ENCODE measurements around the gene SKIC8.

The SKIC8 gene

DNA sequence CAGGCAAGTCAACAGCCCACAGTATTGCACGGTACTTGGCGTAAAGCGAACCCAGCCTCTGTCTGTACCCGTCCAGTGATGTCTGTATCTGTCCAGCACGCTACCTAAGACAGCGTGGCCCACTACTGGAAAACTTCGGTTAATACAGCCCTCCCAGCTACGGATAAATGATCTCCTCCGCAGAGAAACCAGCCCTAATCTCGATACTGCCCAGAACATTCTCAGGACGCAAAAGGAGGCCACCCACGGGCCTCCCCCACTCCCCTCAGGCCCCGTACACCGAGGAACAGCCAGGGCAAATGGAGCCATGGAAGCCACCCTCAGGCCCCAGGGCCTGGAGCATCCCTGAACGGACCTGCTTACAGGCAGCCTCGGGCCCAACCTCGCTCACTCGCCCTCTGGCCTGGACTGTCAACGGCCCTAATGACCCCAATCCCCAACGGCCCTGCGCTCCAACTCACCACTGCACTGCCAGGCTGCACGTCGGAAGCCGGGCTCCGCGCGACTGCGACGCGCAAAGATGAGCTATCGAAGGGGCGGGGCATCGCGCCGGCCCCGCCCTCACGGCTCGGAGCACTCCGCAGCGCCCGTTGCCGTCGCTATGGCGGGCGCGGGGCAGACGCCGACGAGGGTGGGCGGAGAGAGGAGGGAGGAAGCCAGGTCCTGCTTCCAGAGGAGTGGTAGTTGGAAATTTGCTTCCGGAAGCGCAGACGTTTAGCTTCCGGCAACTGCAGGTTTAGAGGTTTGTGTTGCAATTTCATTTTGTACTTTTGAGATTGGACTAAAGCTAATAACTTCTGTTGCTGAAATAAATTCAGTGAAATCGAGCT lies at the start of gene SKIC8:
Gene SKIC8 (minus strand): TSS at position 509 of the 830 bp plus-strand sequence. CDS start 3,923 bp downstream, outside the sequence.
- DNase-seq (ENCODE audit: extremely low read depth in 1 of 2, low read depth in 1 of 2) = peak; percentile 74 to 79

DNA sequence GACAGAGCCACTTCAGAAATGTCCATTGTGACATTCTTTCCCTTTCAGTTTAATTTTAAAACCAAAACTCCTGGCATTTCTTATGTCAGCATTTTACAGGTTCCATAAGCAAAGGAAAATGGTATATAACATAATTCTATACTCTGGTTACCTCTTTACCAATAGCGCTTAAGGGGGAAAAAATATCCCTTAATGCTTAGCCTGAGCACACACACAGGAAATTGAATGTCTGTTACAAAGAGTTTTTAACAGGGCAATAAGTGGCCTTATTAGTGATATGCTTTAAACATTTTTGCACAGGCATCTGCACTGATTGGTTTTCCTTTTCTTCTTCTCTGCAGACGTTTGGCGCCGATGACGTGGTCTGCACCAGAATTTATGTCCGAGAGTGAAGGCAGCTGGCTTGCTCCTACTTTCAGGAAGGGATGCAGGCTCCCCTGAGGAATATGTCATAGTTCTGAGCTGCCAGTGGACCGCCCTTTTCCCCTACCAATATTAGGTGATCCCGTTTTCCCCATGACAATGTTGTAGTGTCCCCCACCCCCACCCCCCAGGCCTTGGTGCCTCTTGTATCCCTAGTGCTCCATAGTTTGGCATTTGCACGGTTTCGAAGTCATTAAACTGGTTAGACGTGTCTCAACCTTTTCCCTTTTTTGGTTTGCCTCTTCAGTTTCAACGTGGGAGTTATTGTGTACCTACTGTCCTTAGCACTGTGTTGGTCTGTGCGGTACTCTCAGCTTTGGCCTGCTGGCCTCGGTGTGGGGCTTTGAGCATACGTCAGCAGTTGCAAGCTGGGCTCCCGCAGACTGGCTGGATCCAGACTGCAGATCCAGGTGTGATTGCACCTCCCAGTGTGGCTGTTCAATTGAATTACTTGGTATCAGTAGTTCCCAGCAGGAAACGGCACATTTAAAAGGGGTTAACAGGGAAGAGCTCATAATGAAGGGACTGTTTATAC lies 48.5 kb upstream of the SKIC8 start:
- DNase-seq (ENCODE audit: extremely low read depth in 1 of 2, low read depth in 1 of 2) = no peak

DNA sequence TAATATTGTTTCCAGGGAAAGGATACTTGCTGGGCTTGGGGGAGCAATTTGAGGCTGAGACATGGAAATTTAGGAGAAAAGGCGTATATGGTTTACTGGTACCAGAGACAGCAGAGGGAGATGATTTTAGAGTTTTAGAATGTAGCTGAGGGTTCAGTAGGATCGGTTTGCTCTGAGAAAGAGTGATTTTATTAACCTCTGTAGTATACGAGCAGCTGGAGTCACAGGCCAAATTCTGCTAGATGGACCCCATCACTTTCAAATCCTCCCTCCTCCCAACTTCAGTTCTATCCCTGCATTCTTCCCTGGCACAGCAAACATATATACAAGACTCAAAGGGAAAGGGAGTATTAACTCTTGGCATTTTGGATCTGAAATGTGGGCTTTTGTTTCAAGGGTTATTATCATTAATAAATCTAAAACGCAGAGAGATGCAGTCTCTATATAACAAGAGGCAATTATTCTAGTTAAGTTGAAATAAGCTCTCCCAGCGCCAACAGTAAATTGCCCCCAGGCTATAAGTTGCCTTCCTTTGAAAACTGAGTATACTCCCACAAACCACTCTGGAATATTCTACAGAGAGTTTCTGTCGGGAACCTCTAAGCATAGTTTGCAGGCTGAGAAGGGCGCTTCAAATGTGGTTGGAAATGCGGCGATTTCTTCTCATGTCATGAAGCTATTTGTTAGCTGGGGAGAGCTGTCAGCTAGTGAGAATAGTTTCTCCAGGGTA lies 46.2 kb upstream of the SKIC8 start:
- DNase-seq (ENCODE audit: extremely low read depth in 1 of 2, low read depth in 1 of 2) = no peak

DNA sequence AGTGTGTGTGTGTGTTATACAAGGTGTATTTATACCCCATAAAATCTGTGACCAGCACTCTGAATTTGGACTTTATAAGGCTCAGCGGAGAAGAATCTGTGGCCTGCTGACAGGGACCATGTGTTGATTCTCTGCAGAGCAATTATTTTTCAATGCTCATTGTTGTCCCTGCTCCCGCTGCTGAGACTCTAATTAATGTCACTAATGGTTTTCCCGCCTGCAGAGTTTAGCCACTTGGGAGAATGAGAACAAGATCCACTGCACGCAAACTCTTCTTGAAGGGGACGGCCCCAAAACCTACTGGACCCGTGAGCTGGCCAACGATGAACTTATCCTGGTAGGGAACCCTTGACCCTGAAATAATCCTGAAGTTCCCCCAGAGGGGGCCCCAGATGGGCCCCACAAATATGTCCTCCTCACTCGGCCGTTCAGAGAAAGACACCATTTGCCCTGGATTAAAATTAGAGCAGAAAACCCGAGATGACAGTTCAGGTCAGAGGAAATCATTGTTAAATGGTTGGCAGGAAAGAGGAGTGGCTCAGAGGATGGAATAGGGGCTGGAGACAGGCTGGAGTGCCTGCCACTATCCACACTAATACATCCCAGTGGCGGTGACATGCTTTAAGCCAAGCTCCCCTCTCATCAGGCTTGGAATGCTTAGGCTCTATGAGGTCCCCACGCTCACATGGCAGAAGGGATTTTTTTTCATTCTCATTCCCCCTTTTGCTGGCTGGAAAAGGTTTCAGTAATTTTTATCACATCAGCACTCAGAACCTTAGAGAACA lies 44.1 kb upstream of the SKIC8 start:
- DNase-seq (ENCODE audit: extremely low read depth in 1 of 2, low read depth in 1 of 2) = no peak

DNA sequence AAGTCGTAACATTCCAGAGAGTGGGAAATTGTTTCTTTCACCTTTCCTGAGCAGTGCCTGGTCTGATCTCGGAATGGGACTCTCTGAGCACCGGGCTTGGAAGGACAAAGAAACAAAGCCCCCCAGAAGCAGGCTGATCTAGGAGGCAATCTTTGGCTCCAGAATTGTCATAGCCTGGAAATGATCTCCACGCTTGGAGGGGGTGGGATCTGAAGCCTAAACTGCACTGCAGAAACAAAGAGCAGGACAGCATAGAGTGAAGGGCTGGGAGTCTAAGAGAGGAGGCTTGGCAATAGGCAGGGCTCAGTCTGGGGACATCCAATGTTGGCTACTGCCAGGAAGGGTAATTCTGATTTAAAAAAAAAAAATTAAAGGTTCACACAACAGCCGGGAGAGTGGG lies 42.6 kb upstream of the SKIC8 start:
- no peak for DNase-seq (ENCODE audit: extremely low read depth in 1 of 2, low read depth in 1 of 2)

DNA sequence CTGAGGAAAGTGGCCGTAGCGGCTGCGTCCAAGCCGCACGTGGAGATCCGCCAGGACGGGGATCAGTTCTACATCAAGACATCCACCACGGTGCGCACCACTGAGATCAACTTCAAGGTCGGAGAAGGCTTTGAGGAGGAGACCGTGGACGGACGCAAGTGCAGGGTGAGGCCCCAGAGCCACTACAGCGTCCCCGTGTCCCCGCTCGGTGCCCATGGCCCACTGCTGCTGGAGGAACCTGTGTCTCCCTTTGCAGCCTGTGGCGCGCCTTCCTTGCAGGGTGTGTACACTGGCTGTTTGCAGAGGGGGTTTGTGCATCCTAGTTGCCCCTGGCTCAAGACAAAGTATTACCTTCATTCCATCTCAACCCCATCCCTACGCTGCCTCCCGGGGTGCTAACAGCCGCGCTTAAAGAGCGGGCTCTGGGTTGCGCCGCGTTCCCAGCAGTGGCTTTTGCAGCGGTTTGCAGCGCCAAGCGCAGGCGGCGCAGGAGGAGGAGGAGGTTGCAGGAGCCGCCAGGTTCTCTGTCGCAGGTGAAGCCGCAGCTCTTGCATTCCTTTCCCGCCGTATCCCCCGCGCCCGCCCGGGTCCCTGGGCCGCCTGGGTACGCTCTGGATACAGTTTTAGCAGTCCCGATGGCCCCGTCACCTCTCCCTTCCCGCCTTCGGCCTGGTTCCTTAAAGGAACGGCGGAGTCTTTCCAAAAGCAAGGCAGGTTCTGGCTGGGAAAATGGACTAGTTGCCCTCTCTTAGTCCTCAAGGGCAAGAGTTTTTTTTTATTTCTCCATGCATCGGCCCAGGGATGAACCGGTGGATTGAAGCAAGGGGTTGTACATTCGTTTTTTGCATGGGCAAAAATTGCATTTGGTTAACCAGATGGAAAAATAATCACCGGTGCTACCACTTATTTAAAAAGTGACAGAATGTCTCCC lies 41.9 kb upstream of the SKIC8 start:
- no peak for DNase-seq (ENCODE audit: extremely low read depth in 1 of 2, low read depth in 1 of 2)

DNA sequence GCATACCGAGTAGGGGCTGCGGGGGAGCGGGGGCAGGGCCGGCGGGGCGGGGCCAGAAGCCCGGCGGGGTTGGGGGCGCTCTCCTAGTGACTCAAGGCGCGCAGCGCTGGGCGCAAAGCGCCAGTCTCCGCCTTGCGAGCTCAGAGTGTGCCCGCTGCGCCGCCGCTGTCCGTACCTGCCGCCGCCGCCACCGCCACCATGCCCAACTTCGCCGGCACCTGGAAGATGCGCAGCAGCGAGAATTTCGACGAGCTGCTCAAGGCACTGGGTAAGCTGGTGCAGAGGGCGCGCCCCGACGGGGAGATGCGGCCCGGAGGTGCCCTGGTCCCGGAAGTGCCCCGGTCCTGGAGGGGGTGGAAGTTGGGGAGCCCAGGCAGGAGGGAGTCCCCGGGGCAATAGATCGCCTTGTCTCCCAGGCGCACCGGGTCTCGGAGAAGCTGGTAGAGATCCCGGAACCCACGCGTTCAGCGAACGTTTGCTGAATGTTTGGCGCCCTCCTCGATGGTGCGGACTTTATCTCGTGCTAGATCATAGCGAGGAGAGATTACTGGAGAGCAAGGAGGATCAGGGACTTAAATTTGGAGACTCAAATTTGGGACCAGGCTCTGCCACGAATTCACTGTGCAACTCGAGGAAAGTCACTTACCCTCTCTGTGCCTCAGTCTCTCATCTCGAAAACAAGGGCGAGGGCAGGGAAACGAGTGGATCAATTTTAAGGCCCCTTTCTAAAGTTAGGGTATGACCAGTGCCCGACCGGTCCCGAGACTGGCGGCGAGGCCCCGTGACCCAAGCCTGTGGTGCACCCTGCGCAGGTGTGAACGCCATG lies 41.0 kb upstream of the SKIC8 start, which contains the start of gene CRABP1:
Gene CRABP1 (plus strand): TSS at position 123 of the 826 bp plus-strand sequence. CDS start 76 bp downstream, at position 199.
- no peak for DNase-seq (ENCODE audit: extremely low read depth in 1 of 2, low read depth in 1 of 2)

DNA sequence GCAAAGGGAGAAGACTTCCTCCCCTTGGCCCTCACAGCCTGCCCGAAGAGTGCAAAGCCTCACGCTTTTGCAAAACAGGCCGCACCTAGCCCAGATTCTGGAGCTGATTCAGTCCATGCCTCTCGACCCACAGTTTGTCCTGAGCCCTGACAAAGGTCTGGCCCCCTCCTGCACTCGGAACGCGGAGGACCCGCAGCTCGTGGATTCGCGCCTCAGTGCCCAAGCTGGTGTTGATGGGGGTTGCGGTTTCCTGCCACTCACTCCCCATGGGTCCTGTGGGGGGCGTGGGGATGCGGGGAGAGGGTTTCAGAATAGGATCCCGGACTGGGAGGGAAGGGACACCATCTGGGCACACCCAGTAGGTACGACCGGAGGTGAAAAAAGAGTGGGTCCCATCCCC lies 40.1 kb upstream of the SKIC8 start:
- DNase-seq (ENCODE audit: extremely low read depth in 1 of 2, low read depth in 1 of 2) = no peak

DNA sequence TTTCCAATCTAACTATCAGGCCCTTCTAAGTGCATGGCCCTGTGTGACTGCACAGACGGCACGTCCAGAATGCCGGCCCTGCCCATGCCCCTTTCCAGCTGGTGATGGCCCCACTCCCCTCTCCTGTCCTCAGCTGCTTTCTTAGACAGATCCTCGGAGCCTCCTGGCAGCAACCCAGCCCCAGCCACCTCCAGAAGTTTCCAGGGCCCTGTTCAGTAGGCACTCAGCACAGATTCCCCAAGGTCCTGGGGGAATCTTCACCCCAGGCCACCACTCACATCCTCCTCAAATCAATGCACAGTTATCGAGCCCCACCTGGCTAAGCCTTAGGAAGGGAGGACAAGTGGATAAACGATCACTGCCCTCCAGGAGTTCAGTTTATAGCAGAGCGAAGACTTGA lies 39.4 kb upstream of the SKIC8 start:
- DNase-seq (ENCODE audit: extremely low read depth in 1 of 2, low read depth in 1 of 2) = no peak

DNA sequence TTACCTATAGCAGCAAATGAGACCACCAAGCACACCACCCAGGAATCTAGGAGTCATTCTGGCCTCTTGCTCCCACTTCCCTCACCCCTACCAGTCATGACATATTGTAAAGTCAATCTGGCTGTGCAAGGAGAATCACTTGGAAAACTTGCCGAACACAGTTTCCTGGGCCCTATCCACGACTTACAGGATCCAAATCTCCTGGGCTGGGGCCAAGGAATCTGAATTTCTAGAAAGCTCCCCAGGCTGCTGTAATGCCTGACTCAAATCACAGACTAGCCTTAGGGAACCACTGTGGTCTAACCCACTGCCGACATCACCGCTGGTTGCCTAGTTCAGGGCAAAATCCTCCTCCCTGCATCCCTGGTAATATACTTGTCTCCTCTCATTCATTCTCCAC lies 36.6 kb upstream of the SKIC8 start:
- DNase-seq (ENCODE audit: extremely low read depth in 1 of 2, low read depth in 1 of 2) = no peak

DNA sequence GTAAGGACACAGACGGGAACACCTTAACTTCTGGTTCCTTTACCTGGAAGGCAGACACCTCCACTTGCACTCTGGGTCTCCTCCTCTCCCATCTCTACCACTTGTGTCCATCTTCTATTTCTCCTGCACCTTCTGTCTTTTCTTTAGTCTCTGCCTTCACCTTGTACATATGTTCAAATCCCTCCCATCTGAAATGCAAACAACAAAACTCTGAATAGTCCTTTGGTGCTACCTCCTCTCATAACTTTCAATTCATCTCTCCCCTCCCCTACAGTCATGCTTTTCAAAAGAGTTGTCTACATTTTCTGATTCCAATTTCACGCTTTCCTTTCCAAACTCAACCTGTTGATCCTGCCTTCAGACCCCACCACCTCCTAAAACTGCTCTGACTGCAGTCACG lies 35.4 kb upstream of the SKIC8 start:
- DNase-seq (ENCODE audit: extremely low read depth in 1 of 2, low read depth in 1 of 2) = no peak

DNA sequence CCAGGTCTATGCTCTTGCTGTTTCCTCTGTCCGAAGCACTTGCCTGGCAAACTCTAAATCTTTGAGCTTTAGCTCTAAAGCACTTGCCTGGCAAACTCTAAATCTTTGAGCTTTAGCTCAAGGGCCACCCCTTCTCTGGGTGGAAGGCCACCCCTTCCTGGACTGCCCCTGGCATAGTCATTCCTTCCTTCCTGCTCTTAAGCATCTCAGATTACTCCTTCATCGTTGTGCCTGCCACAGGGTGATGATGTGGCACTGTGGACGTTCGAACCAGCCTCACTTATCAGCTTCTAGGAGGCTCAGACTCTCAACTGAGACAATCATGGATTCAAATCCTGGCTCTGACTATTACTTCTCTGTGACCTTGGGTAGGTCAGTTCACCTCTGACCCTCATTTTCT lies 30.2 kb upstream of the SKIC8 start:
- DNase-seq (ENCODE audit: extremely low read depth in 1 of 2, low read depth in 1 of 2) = no peak

DNA sequence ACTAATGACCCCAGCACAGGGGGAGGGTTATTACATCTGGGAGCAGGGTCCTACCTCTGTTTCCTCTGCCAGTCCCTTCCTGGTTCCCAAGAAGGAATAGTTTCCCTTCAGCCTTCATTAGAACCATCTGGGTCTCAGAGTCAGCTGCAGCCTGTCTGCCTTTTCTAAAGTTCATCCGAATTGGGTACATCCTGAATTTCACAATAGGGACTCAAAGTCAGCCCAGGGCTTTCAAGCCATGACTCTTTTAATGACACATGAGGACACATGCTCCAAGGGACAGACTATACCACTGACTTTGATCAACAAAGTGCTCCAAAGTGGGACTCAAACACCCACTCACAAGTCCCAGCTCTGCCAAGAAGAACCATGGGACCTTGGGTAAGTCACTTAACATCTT lies 28.1 kb upstream of the SKIC8 start:
- no peak for DNase-seq (ENCODE audit: extremely low read depth in 1 of 2, low read depth in 1 of 2)

DNA sequence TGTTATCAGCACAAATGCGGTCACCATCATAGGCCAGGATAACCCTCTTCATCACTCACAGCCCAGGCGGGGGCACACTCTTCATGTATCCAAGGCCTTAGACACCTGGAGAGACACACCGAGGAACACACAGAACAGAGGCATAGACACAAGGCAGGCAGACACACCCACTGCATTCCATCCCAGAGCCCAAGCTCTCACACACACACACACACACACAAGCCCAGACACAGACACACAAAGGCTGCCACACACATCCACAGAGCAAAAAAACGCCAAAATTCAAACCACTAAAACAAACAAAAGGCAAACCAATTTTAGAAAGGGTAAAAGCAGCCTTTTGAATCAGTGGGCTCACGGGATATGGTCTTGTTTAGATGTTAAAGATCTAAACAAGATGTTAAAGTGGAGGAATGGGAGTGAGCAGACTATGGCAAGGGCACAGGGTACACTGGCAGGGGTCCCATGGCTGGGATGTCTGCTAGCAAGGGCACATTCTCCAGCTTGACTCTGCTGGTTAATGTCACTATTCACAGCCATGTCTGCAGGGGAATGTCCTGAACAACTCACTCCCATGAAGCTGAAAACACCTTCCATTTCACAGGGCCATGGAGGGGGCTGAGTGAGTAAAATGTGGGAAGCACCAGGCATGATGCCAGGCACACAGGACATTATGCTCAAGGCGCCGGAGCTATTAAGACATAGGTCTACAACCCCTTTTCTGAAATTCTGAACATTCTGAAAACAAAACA lies 25.9 kb upstream of the SKIC8 start:
- DNase-seq (ENCODE audit: extremely low read depth in 1 of 2, low read depth in 1 of 2) = no peak

DNA sequence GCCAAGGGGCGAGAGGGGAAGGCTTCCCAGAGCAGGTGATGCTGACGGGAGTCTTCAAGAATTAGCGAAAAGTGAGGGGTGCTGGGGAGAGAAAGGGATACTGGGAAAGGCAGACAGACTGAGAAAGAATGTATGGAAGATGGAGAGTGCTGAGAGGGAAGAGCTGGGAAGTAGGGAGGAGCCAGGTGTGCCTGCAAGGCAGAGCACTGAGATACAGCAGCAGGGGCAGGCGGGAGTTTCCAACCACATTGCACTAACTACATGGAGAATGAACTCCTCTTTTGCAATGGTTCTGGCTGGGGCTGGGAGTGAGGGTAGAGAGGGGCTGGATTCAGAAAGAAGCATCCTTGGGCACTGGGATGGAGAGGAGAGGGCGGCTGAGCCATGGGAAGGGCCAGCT lies 24.7 kb upstream of the SKIC8 start:
- DNase-seq (ENCODE audit: extremely low read depth in 1 of 2, low read depth in 1 of 2) = no peak

DNA sequence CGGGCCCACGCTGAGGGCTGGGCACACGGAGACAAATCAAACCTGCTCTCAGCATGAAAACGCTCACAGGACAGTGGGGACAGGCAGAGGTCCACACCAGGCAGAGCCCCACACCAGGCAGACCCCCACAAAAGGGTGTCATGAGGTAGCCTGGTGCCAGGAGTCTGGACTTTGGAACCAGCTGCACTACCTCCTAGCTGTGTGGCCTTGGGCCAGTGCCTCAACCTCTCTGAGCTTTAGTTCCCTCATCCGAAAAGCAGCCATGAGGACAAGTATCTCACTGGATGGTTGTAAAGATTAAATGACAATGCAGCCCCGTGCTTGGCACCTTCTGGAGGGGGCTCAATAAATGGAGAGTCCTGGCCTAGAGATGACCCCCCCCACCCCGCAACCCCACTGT lies 24.3 kb upstream of the SKIC8 start:
- DNase-seq (ENCODE audit: extremely low read depth in 1 of 2, low read depth in 1 of 2) = no peak

DNA sequence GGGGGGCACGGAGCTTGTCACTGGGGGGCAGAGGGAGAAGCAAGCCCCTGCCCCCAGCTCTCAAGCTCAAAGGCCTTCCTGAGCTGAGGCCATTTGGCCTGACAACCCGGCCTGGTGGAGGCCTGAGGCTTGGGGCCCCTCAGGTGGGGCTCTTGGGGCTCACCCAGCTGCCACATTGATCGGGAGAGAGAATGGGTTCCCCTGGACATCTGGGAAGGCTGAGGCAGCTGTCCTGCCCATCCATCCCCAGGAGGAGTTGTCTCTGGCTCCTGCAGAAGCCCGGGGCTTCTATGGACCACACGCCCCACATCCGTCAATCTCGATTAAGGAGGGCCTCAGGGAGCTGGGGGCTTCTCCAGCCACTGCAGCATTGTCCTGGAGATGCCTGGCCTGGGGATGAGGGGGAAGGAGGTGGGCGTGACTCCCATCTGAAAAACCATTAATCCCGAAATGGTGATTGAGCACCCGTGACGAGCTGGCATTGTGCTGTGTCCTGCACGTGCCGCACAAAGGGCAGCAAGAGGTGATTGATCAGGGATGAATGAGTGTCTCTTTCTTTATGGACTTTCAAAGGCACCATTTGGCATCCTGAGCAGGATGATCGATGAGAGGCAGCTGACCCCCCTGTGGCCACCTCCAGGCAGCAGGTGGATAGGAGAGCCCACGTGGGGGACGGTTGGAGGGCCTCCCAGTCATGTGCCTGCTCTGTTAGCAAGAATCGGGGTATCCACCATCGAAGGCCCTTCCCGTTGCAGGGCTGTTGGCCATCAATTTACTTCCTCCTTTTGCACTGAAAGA lies 23.5 kb upstream of the SKIC8 start:
- no peak for DNase-seq (ENCODE audit: extremely low read depth in 1 of 2, low read depth in 1 of 2)
